Activated T-helper 2 cell treated with anti-CD3 and anti-CD28 coated beads, Interferon-gamma antibody, Interleukin-2, Interleukin-4, amounts not matched to agents 10 μg/mL and 5 μg/mL and 100 μg/mL, durations not matched to agents 14 hours and 24 hours and 36 hours (primary cell): Measurements from ENCODE around the gene TRPM2. TPM values are rescaled to one million over a fixed set of nuclear protein-coding genes. Genes with fewer than 3 reads are reported as not detected.

Experiments used
- DNase-seq: peaks from one replicate; pipeline ENCODE4 v3.0.0; 2021; ENCODE audit warnings: low spot score
- H3K27ac Mint-ChIP-seq: one replicate; pipeline ENCODE4 v1.8.0; 2021; ENCODE audit warnings: mixed read lengths
- H3K27me3 Mint-ChIP-seq: one replicate; pipeline ENCODE4 v1.8.0; 2021; ENCODE audit warnings: low read depth, mixed read lengths
- H3K36me3 Mint-ChIP-seq: one replicate; pipeline ENCODE4 v1.8.0; 2021; ENCODE audit warnings: low read depth, mixed read lengths
- H3K4me1 Mint-ChIP-seq: one replicate; pipeline ENCODE4 v1.8.0; 2021; ENCODE audit warnings: low read depth, mixed read lengths
- H3K4me3 Mint-ChIP-seq: one replicate; pipeline ENCODE4 v1.8.0; 2021; ENCODE audit warnings: low read depth, mild to moderate bottlenecking, moderate library complexity, mixed read lengths
- H3K9me3 Mint-ChIP-seq: one replicate; pipeline ENCODE4 v1.8.0; 2021; ENCODE audit warnings: mixed read lengths
- intact Hi-C: fragments of 100-400 bp; cut with micrococcal nuclease; formaldehyde crosslinking; loops from one replicate; pipeline ENCODE4 v1.15.1; 2023
- total RNA-seq: library from RNA; stranded (reverse); gene quantifications from 2 replicates; pipeline ENCODE4 v1.2.3, GENCODE V29; 2022

Gene TRPM2
- total RNA-seq, 1 donor from 2014 or later: 7.3 TPM

- intact Hi-C loops: no loop called here
Measured at GRCh38 chr21:44316277-44316900, 37.0 kb upstream of the TRPM2 start.

GRCh38 chr21:44317241-44317782 is 36.1 kb upstream of the TRPM2 start:
- peaks cover 26% of the 10 kb centered on the region for H3K36me3 Mint-ChIP-seq
- no peaks in the 10 kb centered on the region for H3K4me1 Mint-ChIP-seq
- no peak overlapping the region for H3K4me3 Mint-ChIP-seq
- no peak for DNase-seq
- H3K9me3 Mint-ChIP-seq: no peaks in the 10 kb centered on the region
- intact Hi-C loops: no loop called here
- H3K27me3 Mint-ChIP-seq: no peaks in the 10 kb centered on the region
- H3K27ac Mint-ChIP-seq: no peak overlapping the region

More at GRCh38 chr21:44316277-44316900, 37.0 kb upstream of the TRPM2 start:
- Mint-ChIP-seq H3K27me3 (no peaks in the 10 kb centered on the region), H3K4me3 (no peak overlapping the region), H3K27ac (no peak overlapping the region), H3K9me3 (no peaks in the 10 kb centered on the region), H3K4me1 (no peaks in the 10 kb centered on the region), H3K36me3 (peaks cover 27% of the 10 kb centered on the region)
- DNase-seq: no peak

GRCh38 chr21:44317871-44318270 is 35.5 kb upstream of the TRPM2 start:
- Mint-ChIP-seq H3K9me3 (no peaks in the 10 kb centered on the region), H3K36me3 (peaks cover 23% of the 10 kb centered on the region), H3K4me1 (no peaks in the 10 kb centered on the region), H3K4me3 (no peak overlapping the region), H3K27ac (no peak overlapping the region), H3K27me3 (no peaks in the 10 kb centered on the region)
- intact Hi-C loops: no loop called here
- no peak for DNase-seq

- Mint-ChIP-seq H3K27ac (no peak overlapping the region), H3K36me3 (peaks cover 26% of the 10 kb centered on the region), H3K9me3 (no peaks in the 10 kb centered on the region), H3K4me1 (no peaks in the 10 kb centered on the region), H3K27me3 (no peaks in the 10 kb centered on the region), H3K4me3 (no peak overlapping the region)
- DNase-seq: no peak
- intact Hi-C loops: no loop called here
Measured at GRCh38 chr21:44318489-44319285, 34.7 kb upstream of the TRPM2 start.

GRCh38 chr21:44319407-44320065 is 33.9 kb upstream of the TRPM2 start:
- H3K27me3 Mint-ChIP-seq: no peaks in the 10 kb centered on the region
- no peak overlapping the region for H3K27ac Mint-ChIP-seq
- H3K9me3 Mint-ChIP-seq: no peaks in the 10 kb centered on the region
- intact Hi-C loops: no loop called here
- H3K4me1 Mint-ChIP-seq: no peaks in the 10 kb centered on the region
- no peak overlapping the region for H3K4me3 Mint-ChIP-seq
- DNase-seq: no peak
- H3K36me3 Mint-ChIP-seq: peaks cover 27% of the 10 kb centered on the region

- peaks cover 27% of the 10 kb centered on the region for H3K36me3 Mint-ChIP-seq
- no peak overlapping the region for H3K27ac Mint-ChIP-seq
- intact Hi-C loops: no loop called here
- no peak overlapping the region for H3K4me3 Mint-ChIP-seq
- H3K4me1 Mint-ChIP-seq: no peaks in the 10 kb centered on the region
- no peak for DNase-seq
- H3K9me3 Mint-ChIP-seq: no peaks in the 10 kb centered on the region
- no peaks in the 10 kb centered on the region for H3K27me3 Mint-ChIP-seq
Measured at GRCh38 chr21:44320847-44321246, 32.6 kb upstream of the TRPM2 start.

GRCh38 chr21:44321846-44322450 is 31.5 kb upstream of the TRPM2 start:
- Mint-ChIP-seq H3K4me3 (no peak overlapping the region), H3K4me1 (no peaks in the 10 kb centered on the region), H3K9me3 (no peaks in the 10 kb centered on the region), H3K27me3 (no peaks in the 10 kb centered on the region), H3K27ac (no peak overlapping the region), H3K36me3 (peaks cover 23% of the 10 kb centered on the region)
- intact Hi-C loops: no loop called here
- no peak for DNase-seq

- H3K9me3 Mint-ChIP-seq: no peaks in the 10 kb centered on the region
- DNase-seq: no peak
- intact Hi-C loops: no loop called here
- H3K27me3 Mint-ChIP-seq: no peaks in the 10 kb centered on the region
- H3K4me1 Mint-ChIP-seq: no peaks in the 10 kb centered on the region
- H3K36me3 Mint-ChIP-seq: peaks cover 26% of the 10 kb centered on the region
- no peak overlapping the region for H3K4me3 Mint-ChIP-seq
- no peak overlapping the region for H3K27ac Mint-ChIP-seq
Measured at GRCh38 chr21:44322621-44323325, 30.6 kb upstream of the TRPM2 start.

- intact Hi-C loops: no loop called here
- no peak for DNase-seq
- Mint-ChIP-seq H3K4me3 (no peak overlapping the region), H3K9me3 (no peaks in the 10 kb centered on the region), H3K27ac (no peak overlapping the region), H3K36me3 (peaks cover 23% of the 10 kb centered on the region), H3K27me3 (no peaks in the 10 kb centered on the region), H3K4me1 (no peaks in the 10 kb centered on the region)
Measured at GRCh38 chr21:44323591-44323990, 29.8 kb upstream of the TRPM2 start.

- H3K36me3 Mint-ChIP-seq: peaks cover 23% of the 10 kb centered on the region
- H3K4me3 Mint-ChIP-seq: no peak overlapping the region
- H3K4me1 Mint-ChIP-seq: no peaks in the 10 kb centered on the region
- H3K27me3 Mint-ChIP-seq: no peaks in the 10 kb centered on the region
- DNase-seq: no peak
- intact Hi-C loops: no loop called here
- no peaks in the 10 kb centered on the region for H3K9me3 Mint-ChIP-seq
- no peak overlapping the region for H3K27ac Mint-ChIP-seq
Measured at GRCh38 chr21:44324106-44324853, 29.1 kb upstream of the TRPM2 start.

- Mint-ChIP-seq H3K27me3 (no peaks in the 10 kb centered on the region), H3K36me3 (peaks cover 20% of the 10 kb centered on the region), H3K4me3 (no peak overlapping the region), H3K4me1 (no peaks in the 10 kb centered on the region), H3K9me3 (no peaks in the 10 kb centered on the region), H3K27ac (no peak overlapping the region)
- DNase-seq: no peak
- intact Hi-C loops: no loop called here
Measured at GRCh38 chr21:44324854-44325107, 28.6 kb upstream of the TRPM2 start.
